Transverse colon (tissue), 4 donors: ENCODE data around the gene UBE2E1.

ENCODE experiments used
- EP300 ChIP-seq: sonication (generic); formaldehyde crosslinking; IDR thresholded peaks from one replicate; pipeline ENCODE4 v1.6.1; 2017; ENCODE audit warnings: antibody characterized with exemption, low read depth
- POLR2A ChIP-seq: fragments of 450-650 bp; IDR thresholded peaks from one replicate; pipeline ENCODE4 v1.6.1; 2016; ENCODE audit warnings: antibody characterized with exemption, mild to moderate bottlenecking, moderate library complexity
- POLR2AphosphoS5 ChIP-seq, 3 donors: sonication (generic); formaldehyde crosslinking; IDR thresholded peaks; one replicate each; pipeline ENCODE4 v1.6.1; 2016; ENCODE audit warnings: antibody characterized with exemption in 3 of 3
- TF ChIP-seq, protein P1 (sequence below), 5 experiments: fragments of 200-600 bp in 3 of 5; fragments of 450-650 bp in 2 of 5; sonication (generic) in 3 of 5; IDR thresholded peaks; 1 replicate in 2 of 5; 2 replicates in 3 of 5; pipeline ENCODE4 v1.5.1; 2016 to 2017; ENCODE audit warnings: antibody characterized with exemption in 5 of 5, inconsistent platforms in 3 of 5, mild to moderate bottlenecking in 2 of 5, moderate library complexity in 1 of 5

DNA sequence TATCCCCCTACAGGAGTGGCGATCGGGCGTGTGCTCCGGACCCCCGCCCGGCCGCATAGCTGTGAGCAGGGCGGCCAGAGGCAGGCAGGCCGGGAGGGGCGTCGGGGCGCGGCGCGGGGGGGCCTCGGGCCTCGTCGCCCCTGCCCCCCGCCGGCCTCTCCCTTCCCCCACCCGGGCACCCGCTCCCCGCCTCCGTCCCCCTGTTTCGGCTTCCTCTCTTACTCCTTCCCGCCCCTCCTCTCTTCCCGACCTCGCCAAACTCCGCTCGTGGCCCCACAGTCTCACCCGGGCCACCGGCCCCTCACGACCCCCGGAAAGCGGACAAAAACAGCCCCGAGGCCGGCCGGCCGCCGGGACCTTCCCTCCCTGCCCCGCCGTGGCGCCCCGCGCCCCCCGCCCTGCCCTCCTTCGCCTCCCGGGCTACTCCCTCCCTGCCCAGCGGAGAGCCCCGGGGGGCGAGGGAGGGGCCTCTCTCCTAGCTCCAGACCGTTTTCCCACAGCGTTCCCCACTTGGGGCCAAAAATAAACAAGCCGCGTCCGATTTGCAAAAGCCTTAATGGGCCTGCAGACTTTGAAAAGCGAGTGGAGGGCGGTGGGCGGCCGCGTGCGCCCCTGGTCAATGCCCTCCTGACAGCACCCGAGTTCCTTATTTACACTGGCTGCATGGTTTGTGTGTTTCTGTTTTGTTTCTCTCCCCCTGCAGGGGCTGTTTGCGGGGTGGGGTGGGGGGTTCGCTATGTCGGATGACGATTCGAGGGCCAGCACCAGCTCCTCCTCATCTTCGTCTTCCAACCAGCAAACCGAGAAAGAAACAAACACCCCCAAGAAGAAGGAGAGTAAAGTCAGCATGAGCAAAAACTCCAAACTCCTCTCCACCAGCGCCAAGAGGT, 1.0 kb downstream of the UBE2E1 start:
- TF ChIP-seq POLR2AphosphoS5 (IDR thresholded peaks at IDR 0.05) (no peak), POLR2A (no peak), EP300 (no peak)
- TF ChIP-seq, protein P1, sequence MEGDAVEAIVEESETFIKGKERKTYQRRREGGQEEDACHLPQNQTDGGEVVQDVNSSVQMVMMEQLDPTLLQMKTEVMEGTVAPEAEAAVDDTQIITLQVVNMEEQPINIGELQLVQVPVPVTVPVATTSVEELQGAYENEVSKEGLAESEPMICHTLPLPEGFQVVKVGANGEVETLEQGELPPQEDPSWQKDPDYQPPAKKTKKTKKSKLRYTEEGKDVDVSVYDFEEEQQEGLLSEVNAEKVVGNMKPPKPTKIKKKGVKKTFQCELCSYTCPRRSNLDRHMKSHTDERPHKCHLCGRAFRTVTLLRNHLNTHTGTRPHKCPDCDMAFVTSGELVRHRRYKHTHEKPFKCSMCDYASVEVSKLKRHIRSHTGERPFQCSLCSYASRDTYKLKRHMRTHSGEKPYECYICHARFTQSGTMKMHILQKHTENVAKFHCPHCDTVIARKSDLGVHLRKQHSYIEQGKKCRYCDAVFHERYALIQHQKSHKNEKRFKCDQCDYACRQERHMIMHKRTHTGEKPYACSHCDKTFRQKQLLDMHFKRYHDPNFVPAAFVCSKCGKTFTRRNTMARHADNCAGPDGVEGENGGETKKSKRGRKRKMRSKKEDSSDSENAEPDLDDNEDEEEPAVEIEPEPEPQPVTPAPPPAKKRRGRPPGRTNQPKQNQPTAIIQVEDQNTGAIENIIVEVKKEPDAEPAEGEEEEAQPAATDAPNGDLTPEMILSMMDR (IDR thresholded peaks at IDR 0.05), result no peak
